NCI-H1048 (cell line): ENCODE data around the gene GPLD1.

Experiments used
- DNase-seq: peaks from one replicate; lab custom pipeline; 2025; lab: John Stamatoyannopoulos, UW

GPLD1 gene

DNA sequence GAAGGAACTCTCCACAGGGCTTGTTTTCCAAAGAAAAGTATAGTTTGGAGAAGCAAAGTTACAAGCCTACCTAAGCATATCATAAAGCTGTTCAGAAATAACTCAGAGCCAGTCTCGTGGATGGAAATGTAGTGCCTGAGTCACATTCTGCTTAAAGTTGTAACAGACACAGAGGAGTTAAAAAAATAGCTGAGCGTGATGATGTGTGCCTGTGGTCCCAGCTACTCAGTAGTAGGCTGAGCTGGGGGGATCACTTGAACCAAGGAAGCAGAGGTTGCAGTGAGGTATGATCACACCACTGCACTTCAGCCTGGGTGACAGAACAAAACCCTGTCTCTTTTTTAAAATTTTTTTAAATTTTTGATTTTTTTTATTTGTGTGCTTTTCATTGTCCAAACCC, 12.0 kb upstream of the GPLD1 start:
- no peak for DNase-seq

GRCh38 chr6:24500683-24501082, 11.3 kb upstream of the GPLD1 start:
- DNase-seq: no peak

- no peak for DNase-seq
These were observed 8.0 kb upstream of the GPLD1 start for GRCh38 chr6:24497254-24497970.

- DNase-seq: no peak
These were observed 5.7 kb upstream of the GPLD1 start, which contains the start of gene ALDH5A1 for GRCh38 chr6:24494821-24495795. Gene ALDH5A1 (plus strand): TSS chr6:24494969. CDS start chr6:24494997, 28 bp downstream.

DNA sequence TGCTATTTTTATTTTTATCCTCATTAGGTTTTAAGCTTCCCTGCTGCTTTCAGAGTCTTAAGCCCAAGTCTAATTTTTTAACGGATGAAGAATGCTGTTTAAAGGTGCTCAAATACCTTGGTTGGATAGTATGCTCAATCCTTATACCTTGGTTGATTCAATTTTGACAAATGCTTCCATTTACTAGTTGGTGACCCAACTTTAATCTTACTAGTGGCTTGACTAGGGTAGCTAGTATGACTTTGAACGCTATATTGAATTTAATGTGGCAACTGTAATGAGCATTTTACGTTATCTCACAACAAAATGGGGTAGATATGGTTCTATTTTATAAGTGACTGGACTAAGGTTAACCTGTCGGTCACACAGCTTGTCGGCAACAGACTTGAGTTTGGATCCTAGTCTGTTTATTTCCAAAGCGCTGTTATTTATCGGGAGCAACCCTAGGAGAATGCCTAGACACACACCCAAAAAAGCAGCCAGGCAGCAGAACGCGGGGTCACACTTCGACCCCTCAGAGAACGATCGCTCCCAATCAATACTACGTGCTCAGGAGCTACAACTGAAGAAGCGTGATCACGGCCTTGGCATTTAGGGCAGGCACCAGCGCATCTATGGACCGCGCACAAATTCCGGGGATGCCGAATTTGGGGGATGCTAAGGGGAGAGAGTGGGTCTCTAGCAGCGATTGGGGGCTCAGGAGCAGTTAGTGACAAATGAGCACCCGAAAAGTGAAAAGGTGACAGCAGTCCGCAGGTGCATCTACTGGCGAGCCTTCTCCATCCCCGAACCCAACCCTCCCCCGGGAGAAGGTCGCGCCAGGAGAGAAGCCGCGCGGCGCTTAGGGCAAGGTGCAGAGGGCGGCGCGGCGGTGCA, 4.8 kb upstream of the GPLD1 start:
- no peak for DNase-seq

DNA sequence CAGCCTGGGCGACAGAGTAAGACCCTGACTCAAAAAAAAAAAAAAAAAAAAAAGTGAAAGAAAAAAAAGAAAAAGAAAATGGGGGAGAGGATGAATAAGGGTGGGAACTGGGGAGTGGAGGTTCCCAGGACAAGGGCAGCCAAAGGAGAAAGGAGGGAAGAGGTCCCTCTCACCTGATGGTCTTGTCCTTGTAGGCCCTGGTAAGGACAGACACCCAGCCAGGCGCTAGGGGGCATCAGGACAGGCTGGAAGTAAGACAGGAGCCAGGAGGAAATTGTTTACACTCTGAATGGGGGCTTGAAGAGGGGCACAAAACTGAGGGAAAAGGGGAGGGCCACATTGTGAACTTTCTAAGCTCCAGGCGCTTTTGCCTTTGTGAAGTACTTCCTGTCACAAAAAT, 3.1 kb upstream of the GPLD1 start:
- no peak for DNase-seq

DNA sequence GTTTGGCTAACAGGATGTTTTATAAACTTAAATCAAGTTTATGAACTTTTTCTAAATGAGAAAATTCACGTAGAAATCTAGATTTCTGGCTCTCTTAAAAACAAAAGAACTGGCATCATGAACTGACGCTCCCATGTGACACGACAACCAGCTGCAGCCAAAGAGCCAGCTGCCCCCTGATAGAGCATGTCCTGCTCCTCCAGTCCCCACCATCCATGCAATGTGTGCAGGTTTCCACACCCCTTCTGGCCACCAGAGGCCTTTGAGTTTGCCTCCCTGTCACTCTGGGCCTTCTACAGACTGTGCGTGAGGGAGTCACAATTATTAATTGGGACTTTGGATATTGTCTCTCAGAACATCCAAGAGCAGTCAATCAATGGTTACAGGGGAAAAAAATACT, 1.6 kb upstream of the GPLD1 start:
- DNase-seq: no peak

DNA sequence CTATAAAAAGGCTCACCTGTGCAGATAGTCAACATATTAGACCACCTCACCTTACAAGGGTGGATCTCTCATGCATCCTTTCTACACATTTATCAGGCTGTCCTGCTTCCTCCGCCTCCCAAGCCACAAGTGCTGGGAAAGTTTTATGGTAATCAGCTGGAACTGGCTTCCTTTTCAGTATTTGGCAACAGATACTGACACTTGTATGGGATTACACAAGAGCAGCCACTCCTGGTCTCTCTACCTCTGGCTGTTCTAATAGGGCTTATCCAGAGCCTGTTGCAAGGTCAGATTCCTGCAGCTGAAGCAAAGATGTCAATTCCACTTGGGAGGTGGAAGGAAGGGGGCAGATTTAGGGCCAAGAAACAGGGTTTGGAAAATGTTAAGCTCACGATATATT, 503 bp upstream of the GPLD1 start:
- DNase-seq: no peak

DNA sequence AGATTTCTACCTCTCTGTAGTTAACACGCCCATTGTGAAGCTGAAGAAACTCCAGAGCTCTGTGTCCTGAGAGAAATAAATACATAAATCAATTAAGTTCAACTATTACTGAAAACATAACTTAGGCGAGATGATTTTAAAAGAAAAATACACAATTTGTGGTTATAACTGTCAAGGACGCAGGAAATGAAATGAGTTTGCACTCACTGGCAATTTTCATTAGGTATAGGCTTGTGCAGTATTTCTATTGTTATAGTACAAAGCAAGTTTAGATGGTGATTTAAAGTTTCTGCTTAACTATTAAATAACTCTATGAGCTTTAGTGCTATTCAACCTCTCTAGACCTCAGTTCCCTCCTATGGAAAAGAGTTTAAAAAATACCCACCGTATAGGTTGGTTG, 3.3 kb downstream of the GPLD1 start:
- no peak for DNase-seq

- DNase-seq: no peak
These were observed 4.6 kb downstream of the GPLD1 start for GRCh38 chr6:24484657-24485323.

- DNase-seq: no peak
These were observed 7.9 kb downstream of the GPLD1 start for GRCh38 chr6:24481449-24481848.

- DNase-seq: no peak
These were observed 8.7 kb downstream of the GPLD1 start for GRCh38 chr6:24480705-24481104.

GRCh38 chr6:24478903-24479302, 10.5 kb downstream of the GPLD1 start:
- no peak for DNase-seq

- DNase-seq: no peak
These were observed 12.3 kb downstream of the GPLD1 start for GRCh38 chr6:24477070-24477469.

GRCh38 chr6:24476631-24477030, 12.7 kb downstream of the GPLD1 start:
- no peak for DNase-seq

DNA sequence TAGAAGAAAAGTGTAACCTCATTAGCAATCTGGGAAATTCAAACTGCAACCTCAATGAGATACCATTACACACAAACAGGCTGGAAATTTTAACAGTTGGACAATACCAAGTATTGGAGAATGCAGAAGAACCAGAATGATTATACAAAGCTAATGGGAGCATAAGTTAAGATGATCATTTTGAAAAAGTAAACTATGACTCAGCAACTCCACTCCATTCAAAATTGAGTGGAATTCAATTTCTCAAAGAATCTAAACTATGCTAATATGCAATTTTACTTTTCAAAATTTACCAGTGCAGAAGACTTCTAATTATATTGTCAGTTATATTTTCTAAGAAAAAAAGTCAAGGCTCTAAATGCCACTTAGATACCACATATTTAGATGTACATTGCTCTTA, 17.2 kb downstream of the GPLD1 start:
- DNase-seq: no peak

DNA sequence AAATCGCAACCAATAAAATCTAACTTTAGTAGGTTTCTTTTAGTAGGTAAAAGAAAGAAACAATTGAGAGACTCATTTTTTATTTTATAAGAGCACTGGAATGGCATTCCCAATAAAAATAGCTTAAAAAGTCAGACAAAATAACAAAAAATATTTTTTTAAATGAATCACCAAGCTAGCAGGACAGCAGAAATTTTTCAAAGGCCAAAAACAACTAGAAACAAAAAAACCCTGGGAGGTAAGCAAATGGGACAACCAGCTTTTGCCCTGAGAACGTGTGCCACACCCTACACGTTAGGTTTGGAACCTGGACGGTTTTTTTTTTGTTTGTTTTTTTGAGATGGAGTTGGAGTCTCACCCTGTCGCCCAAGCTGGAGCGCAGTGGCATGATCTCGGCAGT, 19.6 kb downstream of the GPLD1 start:
- DNase-seq: no peak

DNA sequence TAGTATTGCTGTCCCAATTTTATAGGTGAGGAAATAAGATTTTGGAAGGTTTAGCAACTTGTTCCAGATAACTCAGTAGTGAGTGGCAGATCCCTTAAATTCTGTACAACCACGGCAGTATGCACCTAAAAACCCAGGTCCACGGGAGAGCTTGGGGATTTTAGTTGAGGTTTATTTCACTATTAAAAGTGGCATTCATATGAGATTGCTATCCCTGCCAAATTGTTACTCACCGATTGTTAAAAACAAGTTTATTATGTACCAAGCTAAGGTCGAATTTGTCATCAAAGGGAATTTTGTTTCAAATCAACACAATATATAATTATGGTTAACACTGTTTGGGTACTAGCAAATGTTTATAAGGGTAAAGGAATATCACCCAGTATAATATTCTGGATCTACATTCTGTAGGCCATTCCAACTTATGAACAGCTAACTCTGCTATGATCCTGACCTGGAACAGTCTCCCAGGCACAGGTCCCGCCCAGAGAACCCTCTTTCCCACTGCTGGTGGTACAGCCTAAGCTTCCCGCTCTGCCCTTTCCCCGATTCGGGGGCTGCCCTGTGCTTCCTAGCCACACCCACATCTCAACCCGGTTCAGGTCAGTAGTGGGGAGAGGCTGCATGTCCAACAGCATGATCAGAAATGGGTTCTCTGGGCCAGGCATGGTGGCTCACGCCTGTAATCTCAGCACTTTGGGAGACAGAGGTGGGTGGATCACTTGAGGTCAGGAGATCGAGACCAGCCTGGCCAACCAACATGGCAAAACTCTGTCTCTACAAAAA, 24.9 kb downstream of the GPLD1 start:
- DNase-seq: no peak

- DNase-seq: no peak
These were observed 28.4 kb downstream of the GPLD1 start for GRCh38 chr6:24460966-24461365.

- DNase-seq: no peak
These were observed 30.4 kb downstream of the GPLD1 start for GRCh38 chr6:24458941-24459340.

DNA sequence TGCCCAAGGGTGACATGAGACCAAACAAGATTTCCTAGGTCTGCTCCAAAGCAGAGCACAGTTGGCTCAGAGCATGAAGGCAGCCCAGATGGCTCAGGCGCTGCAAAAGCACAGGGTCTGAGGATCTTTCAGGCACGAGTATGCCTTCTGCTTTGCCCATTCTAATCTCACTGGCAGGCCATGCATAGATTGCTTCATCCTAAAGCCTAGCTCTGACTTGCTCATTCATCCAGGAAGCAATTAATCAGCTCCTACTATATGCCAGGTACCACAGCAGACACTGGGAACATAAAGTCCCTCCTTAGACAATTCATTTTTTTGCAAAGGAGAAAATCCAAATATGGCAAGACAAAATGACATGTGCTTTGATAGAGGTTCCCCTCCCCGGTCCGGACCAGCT, 31.2 kb downstream of the GPLD1 start:
- DNase-seq: no peak
